Measurements from ENCODE around the gene CES4A.

Gene CES4A

DNA sequence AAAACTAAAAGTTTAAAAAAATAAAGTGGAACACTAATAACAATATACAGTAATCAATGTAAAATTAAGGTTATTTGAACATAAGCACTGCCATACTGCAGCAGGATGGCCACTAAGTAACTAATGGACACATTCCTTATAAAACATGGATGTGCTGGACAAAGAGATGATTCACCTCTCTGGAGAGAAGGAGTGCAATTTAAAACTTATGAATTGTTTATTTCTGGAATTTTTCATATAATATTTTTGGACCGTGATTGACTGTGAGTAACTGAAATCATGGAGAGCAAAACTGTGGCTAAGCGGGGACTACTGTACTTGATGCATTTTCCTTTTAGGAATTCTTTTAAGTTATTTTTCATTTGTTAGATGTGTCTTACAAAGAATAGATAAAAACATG, 62.4 kb downstream of the CES4A start:
- DNase-seq (ENCODE audit: low read depth in 2 of 2): no peak

DNA sequence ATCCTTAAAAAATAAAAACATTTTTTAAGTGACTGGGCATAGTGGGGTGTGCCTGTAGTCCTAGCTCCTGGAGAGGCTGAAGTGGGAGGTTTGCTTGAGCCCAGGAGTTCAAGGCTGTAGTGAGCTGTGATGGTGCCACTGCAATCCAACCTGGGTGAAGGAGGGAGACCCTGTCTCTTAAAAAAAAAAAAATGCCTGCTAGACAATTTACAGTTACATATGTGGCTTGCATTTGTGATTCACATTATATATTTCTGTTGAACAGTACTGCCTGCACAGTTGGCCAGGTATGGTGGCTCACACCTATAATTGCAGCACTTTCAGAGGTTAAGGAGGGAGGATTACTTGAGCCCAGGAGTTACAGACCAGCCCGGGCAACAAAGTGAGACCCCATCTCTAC, 64.0 kb downstream of the CES4A start:
- no peak for DNase-seq (ENCODE audit: low read depth in 2 of 2)

DNA sequence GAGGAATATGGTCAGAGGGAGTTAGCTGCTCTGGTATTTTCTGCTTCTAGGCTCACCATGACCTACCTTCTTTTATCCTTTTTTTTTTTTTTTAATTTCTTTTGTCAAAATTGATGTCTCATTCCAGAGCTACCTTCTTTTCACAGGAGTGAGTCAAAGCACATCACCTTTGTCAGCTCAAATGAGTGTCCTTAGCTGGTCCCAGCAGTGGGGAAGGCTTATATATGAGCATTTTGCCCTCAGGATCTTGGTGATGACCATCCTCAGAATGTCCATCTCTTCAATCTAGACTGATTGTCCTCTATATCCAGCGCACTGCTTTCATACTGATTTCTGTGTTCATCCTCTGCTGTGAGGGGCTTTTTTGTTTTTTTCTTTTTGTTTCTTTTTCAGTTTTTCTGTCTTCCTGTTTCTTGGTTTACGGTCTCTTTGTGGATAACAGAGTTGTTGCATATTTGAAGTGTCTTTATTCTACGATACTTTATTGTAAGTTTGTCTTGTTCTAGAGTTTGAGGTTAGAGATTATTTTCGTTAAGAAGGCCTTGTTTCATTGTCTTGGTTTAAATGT, 65.5 kb downstream of the CES4A start:
- DNase-seq (ENCODE audit: low read depth in 2 of 2): no peak

DNA sequence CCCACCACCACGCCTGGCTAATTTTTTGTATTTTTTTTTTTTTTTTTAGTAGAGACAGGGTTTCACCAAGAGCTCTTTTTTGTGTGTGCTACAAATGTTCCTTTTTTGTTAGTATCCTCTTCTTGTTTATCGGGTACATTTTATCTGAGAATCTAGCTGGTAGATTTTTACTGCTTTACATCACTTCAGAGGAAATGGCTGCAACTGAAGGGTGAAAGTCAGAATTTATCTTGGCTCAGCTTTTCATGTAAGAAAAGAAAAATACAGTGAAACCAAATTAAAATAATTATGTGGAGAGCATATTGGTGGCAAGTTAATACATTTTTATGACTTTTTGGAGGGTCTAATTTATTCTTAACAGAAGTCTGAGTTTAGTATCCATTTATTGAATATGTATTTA, 66.5 kb downstream of the CES4A start:
- no peak for DNase-seq (ENCODE audit: low read depth in 2 of 2)

DNA sequence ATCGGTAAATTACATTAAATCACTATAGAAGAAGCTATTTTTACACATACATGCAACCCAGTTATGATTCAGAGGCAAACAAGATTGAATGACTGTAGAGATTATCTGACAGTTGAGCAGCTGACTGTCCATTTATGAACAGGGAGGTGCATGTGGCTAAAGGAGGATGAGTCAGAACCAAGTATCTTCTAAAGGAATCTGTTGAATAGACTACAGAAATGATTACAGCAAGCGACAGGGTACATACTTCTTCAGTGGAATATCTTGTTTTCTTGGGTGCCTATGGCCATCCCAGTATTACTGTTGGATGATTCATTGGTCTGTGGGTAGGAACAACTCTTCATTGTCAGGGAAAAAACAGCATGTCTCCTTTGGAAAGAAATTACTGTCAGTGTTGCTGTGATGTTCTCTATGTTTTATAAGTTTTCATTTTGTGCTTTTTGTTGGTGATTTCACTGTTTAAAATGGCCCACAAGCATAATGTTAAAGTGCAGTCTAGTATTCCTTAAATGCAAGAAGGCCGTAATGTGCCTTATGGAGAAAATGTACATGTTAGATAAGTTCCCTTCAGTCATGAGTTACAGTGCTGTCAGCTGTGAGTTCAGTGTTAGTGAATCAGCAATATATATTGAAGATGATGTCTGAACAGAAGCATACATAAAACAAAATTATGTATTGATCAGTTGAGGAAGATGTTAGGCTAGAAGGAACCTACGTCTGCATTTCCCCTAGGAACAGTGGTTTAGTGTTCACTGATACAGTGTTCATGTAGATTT, 67.5 kb downstream of the CES4A start:
- DNase-seq (ENCODE audit: low read depth in 2 of 2): no peak

Data from stimulated activated CD8-positive, alpha-beta memory T cell treated with anti-CD3 and anti-CD28 coated beads, Interleukin-7, amount 100 ng/mL, for 4 hours (primary cell).